SK-N-SH (cell line): ENCODE data around the gene BTG3. TPM values are rescaled to one million over a fixed set of nuclear protein-coding genes. Genes with fewer than 3 reads are reported as not detected.

Experiments
- CTCF ChIA-PET: fragments of 300-600, 350-600 bp; formaldehyde crosslinking; extraction: SDS; loops from one replicate; lab custom pipeline; 2021; lab: Yijun Ruan, JAX
- POLR2A ChIA-PET: fragments of 350-600 bp; sonication (Branson Sonifier 250); formaldehyde crosslinking; extraction: SDS; loops from one replicate; lab custom pipeline; 2020; ENCODE audit warnings: antibody characterized with exemption, inconsistent platforms; lab: Yijun Ruan, JAX
- DNase-seq: peaks from one replicate; pipeline ENCODE4 v3.0.0; 2012
- H2AFZ ChIP-seq: fragments of 200-600 bp; sonication (generic); 2 replicates; pipeline ENCODE4 v1.8.1; 2016; ENCODE audit warnings: antibody characterized with exemption, mild to moderate bottlenecking, low read depth
- H3F3A ChIP-seq: fragments of 200-600 bp; sonication (generic); replicated peaks from 2 replicates; pipeline ENCODE3; 2016; ENCODE audit warnings: antibody characterized with exemption, mild to moderate bottlenecking; ENCODE audit not compliant: insufficient read depth
- H3K27ac ChIP-seq, 2 experiments: fragments of 200-500 bp in 1 of 2; fragments of 200-600 bp in 1 of 2; sonication (Bioruptor generic) in 1 of 2; sonication (generic), shearing (Covaris generic) in 1 of 2; 2 replicates each; pipeline versions ENCODE4 v1.5.1 to v1.6.1; 2014 to 2016; ENCODE audit warnings: low read depth in 2 of 2, inconsistent platforms in 1 of 2, low read length in 1 of 2, mild to moderate bottlenecking in 1 of 2, mixed read lengths in 1 of 2
- H3K27me3 ChIP-seq: fragments of 200-600 bp; sonication (generic), shearing (Covaris generic); 2 replicates; pipeline ENCODE4 v1.6.1; 2016; ENCODE audit warnings: mixed run types; ENCODE audit not compliant: insufficient read depth
- H3K36me3 ChIP-seq, 2 experiments: fragments of 200-500 bp in 1 of 2; fragments of 200-600 bp in 1 of 2; sonication (Bioruptor generic) in 1 of 2; sonication (generic) in 1 of 2; replicated peaks in 1 of 2; 2 replicates each; pipeline versions ENCODE3 to v1.5.1; 2014 to 2016; ENCODE audit warnings: low read length in 1 of 2, mild to moderate bottlenecking in 1 of 2; ENCODE audit not compliant: insufficient read depth in 2 of 2, control insufficient read depth in 1 of 2
- H3K4me1 ChIP-seq, 2 experiments: fragments of 200-500 bp in 1 of 2; fragments of 200-600 bp in 1 of 2; sonication (Bioruptor generic) in 1 of 2; sonication (generic), shearing (Covaris generic) in 1 of 2; 2 replicates each; pipeline versions ENCODE4 v1.5.1 to v1.6.1; 2014 to 2016; ENCODE audit warnings: low read depth in 1 of 2, low read length in 1 of 2, mixed run types in 1 of 2; ENCODE audit not compliant: insufficient read depth in 2 of 2, control insufficient read depth in 1 of 2
- H3K4me2 ChIP-seq: fragments of 200-600 bp; sonication (generic), shearing (Covaris generic); 2 replicates; pipeline ENCODE4 v1.6.1; 2017; ENCODE audit warnings: mixed run types
- H3K4me3 ChIP-seq, 2 experiments: fragments of 200-500 bp in 1 of 2; fragments of 200-600 bp in 1 of 2; sonication (Bioruptor generic) in 1 of 2; sonication (generic), shearing (Covaris generic) in 1 of 2; 2 replicates each; pipeline versions ENCODE4 v1.5.1 to v1.8.1; 2014 to 2016; ENCODE audit warnings: low read depth in 2 of 2, inconsistent platforms in 1 of 2, low read length in 1 of 2, mild to moderate bottlenecking in 1 of 2, mixed read lengths in 1 of 2, moderate library complexity in 1 of 2
- H3K79me2 ChIP-seq: fragments of 200-600 bp; sonication (generic); 2 replicates; pipeline ENCODE4 v1.8.1; 2017; ENCODE audit warnings: mild to moderate bottlenecking; ENCODE audit not compliant: insufficient read depth
- H3K9ac ChIP-seq: fragments of 200-600 bp; sonication (generic); 2 replicates; pipeline ENCODE4 v1.6.1; 2017; ENCODE audit warnings: mixed run types
- H3K9me2 ChIP-seq: fragments of 200-600 bp; sonication (generic); 2 replicates; pipeline ENCODE4 v1.6.1; 2017; ENCODE audit warnings: mixed run types
- H3K9me3 ChIP-seq: fragments of 200-600 bp; sonication (generic); 2 replicates; pipeline ENCODE4 v1.6.1; 2017; ENCODE audit warnings: mixed run types, mild to moderate bottlenecking, moderate library complexity
- H4K20me1 ChIP-seq: fragments of 200-600 bp; sonication (generic); 2 replicates; pipeline ENCODE4 v1.6.1; 2017; ENCODE audit warnings: mild to moderate bottlenecking, mixed run types; ENCODE audit not compliant: insufficient read depth
- CTCF ChIP-seq: fragments of 200-600 bp; sonication (generic); IDR thresholded peaks from 2 replicates; pipeline ENCODE4 v1.6.1; 2017; ENCODE audit warnings: antibody characterized with exemption, mild to moderate bottlenecking, moderate library complexity
- ELF1 ChIP-seq: IDR thresholded peaks from 2 replicates; pipeline ENCODE4 v1.4.0; 2012
- FOSL2 ChIP-seq: IDR thresholded peaks from 2 replicates; pipeline ENCODE4 v1.4.0; 2012; ENCODE audit warnings: low read depth, mild to moderate bottlenecking, moderate library complexity, borderline replicate concordance
- FOXJ3 ChIP-seq: sonication (generic); formaldehyde crosslinking; IDR thresholded peaks from 2 replicates; pipeline ENCODE4 v1.5.1; 2020; ENCODE audit warnings: mild to moderate bottlenecking, missing genetic modification reagents
- GABPA ChIP-seq: IDR thresholded peaks from 2 replicates; pipeline ENCODE4 v1.4.0; 2012; ENCODE audit warnings: low read depth, mild to moderate bottlenecking
- NFIC ChIP-seq: IDR thresholded peaks from 2 replicates; pipeline ENCODE4 v1.4.0; 2012; ENCODE audit warnings: borderline replicate concordance
- SMC3 ChIP-seq: IDR thresholded peaks from 2 replicates; pipeline ENCODE4 v1.6.1; 2012; ENCODE audit warnings: low read depth, low read length, improper control_type of control experiment
- TEAD4 ChIP-seq: IDR thresholded peaks from 2 replicates; pipeline ENCODE4 v1.4.0; 2012; ENCODE audit warnings: mild to moderate bottlenecking, borderline replicate concordance; ENCODE audit not compliant: insufficient read depth
- ZBTB33 ChIP-seq: IDR thresholded peaks from 2 replicates; pipeline ENCODE4 v1.4.0; 2012; ENCODE audit warnings: low read depth, borderline replicate concordance
- WGBS: methylation state at CpG from one replicate; pipeline ENCODE4 v1.1.6; 2017; ENCODE audit warnings: low lambda C conversion rate; 5-methylcytosine and 5-hydroxymethylcytosine counted together
- polyA plus RNA-seq, 3 experiments: library from polyadenylated mRNA; depleted of rRNA; stranded (reverse); fragments of >200 nt; gene quantifications; 2 replicates each; pipeline ENCODE4 v1.2.3, GENCODE V29; 2012
- small RNA-seq, 7 experiments: library from RNA; depleted of rRNA; stranded (forward); fragments of <200 nt; gene quantifications; one replicate each; pipeline ENCODE3, GENCODE V24; 2012
- TF ChIP-seq, protein P1 (sequence below): IDR thresholded peaks from 2 replicates; pipeline ENCODE4 v1.4.0; 2012; ENCODE audit warnings: low read depth

The BTG3 gene
- polyA plus RNA-seq, 1 of the 3 experiments (the other 2 are of a cell fraction): 36.7 TPM

- TF ChIP-seq, protein P1, sequence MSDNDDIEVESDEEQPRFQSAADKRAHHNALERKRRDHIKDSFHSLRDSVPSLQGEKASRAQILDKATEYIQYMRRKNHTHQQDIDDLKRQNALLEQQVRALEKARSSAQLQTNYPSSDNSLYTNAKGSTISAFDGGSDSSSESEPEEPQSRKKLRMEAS: no peak
- no peak for TF ChIP-seq ELF1
- no peak for TF ChIP-seq FOSL2
- no peak for TF ChIP-seq SMC3
- TF ChIP-seq NFIC: no peak
- no peak for TF ChIP-seq GABPA
- TF ChIP-seq ZBTB33: no peak
- TF ChIP-seq FOXJ3: no peak
- no peak for TF ChIP-seq CTCF
- TF ChIP-seq TEAD4: no peak
- POLR2A ChIA-PET: no interaction called here
- Histone ChIP-seq H3K4me1 (peaks cover 0 to 12% of the 10 kb centered on the region in 2 experiments; a peak in 2 of 4 replicates), H3K79me2 (no peaks in the 10 kb centered on the region), H3K9me3 (no peaks in the 10 kb centered on the region), H3K27me3 (no peaks in the 10 kb centered on the region), H2AFZ (no peak overlapping the region), H3K4me2 (no peak overlapping the region), H3K9ac (no peak overlapping the region), H3K4me3 (no peak overlapping the region), H3K36me3 (no peaks in the 10 kb centered on the region), H3K9me2 (no peaks in the 10 kb centered on the region), H3F3A (no peaks in the 10 kb centered on the region), H4K20me1 (no peaks in the 10 kb centered on the region), H3K27ac (no peak overlapping the region)
- no peak for DNase-seq
- WGBS: 68% methylated on average over 1 of the region's 1 CpG
- CTCF ChIA-PET: interaction anchor here (0.6 to 2.2 kb wide), 2 partner anchors 10 to 25 kb away, joined by 3 to 9 read pairs; no protein-coding TSS in a partner anchor
These were observed 67.7 kb downstream of the BTG3 start for GRCh38 chr21:17545007-17545406.

Small RNA genes within 50 kb of the gene (small RNA-seq; reads per million reads assigned to genes)
- 0 reads per million in 7 experiments for gene RF00019

Other genes with a start within 250 kb of the BTG3 start
- gene CXADR, start 99.9 kb downstream of the BTG3 start, polyA plus RNA-seq (2012; rRNA removed): 1.1 and 2.0 TPM in 2 replicates
- 2.2 TPM in 2 replicates for gene C21orf91, start 206.5 kb upstream of the BTG3 start, polyA plus RNA-seq (2012; rRNA removed)